SK-N-MC (cell line): Measurements from ENCODE around the gene TTF1.

Experiments
- EZH2 ChIP-seq: fragments of 200-600 bp; sonication (generic); IDR thresholded peaks from one replicate; pipeline ENCODE4 v1.6.1; 2017; ENCODE audit warnings: antibody characterized with exemption
- FOXP2 ChIP-seq: optimal IDR thresholded peaks from 2 replicates; pipeline ENCODE3; 2011; ENCODE audit warnings: mild to moderate bottlenecking, moderate library complexity; ENCODE audit not compliant: insufficient read depth; ENCODE audit errors: extremely low read length, control extremely low read depth
- POLR2AphosphoS5 ChIP-seq: IDR thresholded peaks from 2 replicates; pipeline ENCODE4 v1.6.1; 2012; ENCODE audit warnings: mild to moderate bottlenecking, low read depth, low read length, borderline replicate concordance

- TF ChIP-seq POLR2AphosphoS5 (no peak), EZH2 (no peak), FOXP2 (no peak)
These were observed 15.2 kb downstream of the TTF1 start for GRCh38 chr9:132391449-132391848.
